ENCODE measurements around the gene DGCR2. TPM values are rescaled to one million over a fixed set of nuclear protein-coding genes. Genes with fewer than 3 reads are reported as not detected.

DGCR2 gene
- total RNA-seq, 1 donor from 2014 or later = 64.4 TPM

- Mint-ChIP-seq H3K27me3 (ENCODE audit: unreplicated experiment) (no peaks in the 10 kb centered on the region), H3K36me3 (ENCODE audit: unreplicated experiment) (peaks cover 45% of the 10 kb centered on the region), H3K27ac (ENCODE audit: unreplicated experiment) (no peak overlapping the region), H3K9me3 (ENCODE audit: unreplicated experiment) (no peaks in the 10 kb centered on the region), H3K4me3 (ENCODE audit: unreplicated experiment) (no peak overlapping the region), H3K4me1 (ENCODE audit: unreplicated experiment) (no peaks in the 10 kb centered on the region)
- DNase-seq (ENCODE audit: extremely low spot score, unreplicated experiment) = no peak
- no peak for TF ChIP-seq CTCF (IDR thresholded peaks at IDR 0.05)
These were observed 61.7 kb downstream of the DGCR2 start for GRCh38 chr22:19060356-19061009.

- peak; percentile 69 for DNase-seq (ENCODE audit: extremely low spot score, unreplicated experiment)
- H3K36me3 Mint-ChIP-seq (ENCODE audit: unreplicated experiment) = peaks cover 41% of the 10 kb centered on the region
- H3K4me1 Mint-ChIP-seq (ENCODE audit: unreplicated experiment) = no peaks in the 10 kb centered on the region
- no peaks in the 10 kb centered on the region for H3K9me3 Mint-ChIP-seq (ENCODE audit: unreplicated experiment)
- no peak overlapping the region for H3K27ac Mint-ChIP-seq (ENCODE audit: unreplicated experiment)
- TF ChIP-seq CTCF (IDR thresholded peaks at IDR 0.05) = no peak
- H3K4me3 Mint-ChIP-seq (ENCODE audit: unreplicated experiment) = no peak overlapping the region
- H3K27me3 Mint-ChIP-seq (ENCODE audit: unreplicated experiment) = no peaks in the 10 kb centered on the region
These were observed 62.5 kb downstream of the DGCR2 start for GRCh38 chr22:19059481-19060278.

- peaks cover 40% of the 10 kb centered on the region for H3K36me3 Mint-ChIP-seq (ENCODE audit: unreplicated experiment)
- H3K9me3 Mint-ChIP-seq (ENCODE audit: unreplicated experiment) = no peaks in the 10 kb centered on the region
- no peak overlapping the region for H3K4me3 Mint-ChIP-seq (ENCODE audit: unreplicated experiment)
- peak overlapping the region; percentile 41 for H3K27ac Mint-ChIP-seq (ENCODE audit: unreplicated experiment)
- DNase-seq (ENCODE audit: extremely low spot score, unreplicated experiment) = no peak
- TF ChIP-seq CTCF (IDR thresholded peaks at IDR 0.05) = no peak
- H3K27me3 Mint-ChIP-seq (ENCODE audit: unreplicated experiment) = no peaks in the 10 kb centered on the region
- H3K4me1 Mint-ChIP-seq (ENCODE audit: unreplicated experiment) = no peaks in the 10 kb centered on the region
These were observed 63.3 kb downstream of the DGCR2 start for GRCh38 chr22:19058713-19059451.

- TF ChIP-seq CTCF (IDR thresholded peaks at IDR 0.05) = no peak
- Mint-ChIP-seq H3K9me3 (ENCODE audit: unreplicated experiment) (no peaks in the 10 kb centered on the region), H3K27me3 (ENCODE audit: unreplicated experiment) (no peaks in the 10 kb centered on the region), H3K36me3 (ENCODE audit: unreplicated experiment) (peaks cover 43% of the 10 kb centered on the region), H3K4me3 (ENCODE audit: unreplicated experiment) (no peak overlapping the region), H3K27ac (ENCODE audit: unreplicated experiment) (no peak overlapping the region), H3K4me1 (ENCODE audit: unreplicated experiment) (peaks cover 2% of the 10 kb centered on the region)
- no peak for DNase-seq (ENCODE audit: extremely low spot score, unreplicated experiment)
These were observed 64.2 kb downstream of the DGCR2 start for GRCh38 chr22:19057999-19058491.
